Bone marrow (tissue), 2 donors: Measurements from ENCODE around the gene RASSF8.

Experiments used
- DNase-seq, 2 donors: peaks; one replicate each; lab custom pipeline; 2025; lab: John Stamatoyannopoulos, UW

RASSF8 gene, protein sequence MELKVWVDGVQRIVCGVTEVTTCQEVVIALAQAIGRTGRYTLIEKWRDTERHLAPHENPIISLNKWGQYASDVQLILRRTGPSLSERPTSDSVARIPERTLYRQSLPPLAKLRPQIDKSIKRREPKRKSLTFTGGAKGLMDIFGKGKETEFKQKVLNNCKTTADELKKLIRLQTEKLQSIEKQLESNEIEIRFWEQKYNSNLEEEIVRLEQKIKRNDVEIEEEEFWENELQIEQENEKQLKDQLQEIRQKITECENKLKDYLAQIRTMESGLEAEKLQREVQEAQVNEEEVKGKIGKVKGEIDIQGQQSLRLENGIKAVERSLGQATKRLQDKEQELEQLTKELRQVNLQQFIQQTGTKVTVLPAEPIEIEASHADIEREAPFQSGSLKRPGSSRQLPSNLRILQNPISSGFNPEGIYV

DNA sequence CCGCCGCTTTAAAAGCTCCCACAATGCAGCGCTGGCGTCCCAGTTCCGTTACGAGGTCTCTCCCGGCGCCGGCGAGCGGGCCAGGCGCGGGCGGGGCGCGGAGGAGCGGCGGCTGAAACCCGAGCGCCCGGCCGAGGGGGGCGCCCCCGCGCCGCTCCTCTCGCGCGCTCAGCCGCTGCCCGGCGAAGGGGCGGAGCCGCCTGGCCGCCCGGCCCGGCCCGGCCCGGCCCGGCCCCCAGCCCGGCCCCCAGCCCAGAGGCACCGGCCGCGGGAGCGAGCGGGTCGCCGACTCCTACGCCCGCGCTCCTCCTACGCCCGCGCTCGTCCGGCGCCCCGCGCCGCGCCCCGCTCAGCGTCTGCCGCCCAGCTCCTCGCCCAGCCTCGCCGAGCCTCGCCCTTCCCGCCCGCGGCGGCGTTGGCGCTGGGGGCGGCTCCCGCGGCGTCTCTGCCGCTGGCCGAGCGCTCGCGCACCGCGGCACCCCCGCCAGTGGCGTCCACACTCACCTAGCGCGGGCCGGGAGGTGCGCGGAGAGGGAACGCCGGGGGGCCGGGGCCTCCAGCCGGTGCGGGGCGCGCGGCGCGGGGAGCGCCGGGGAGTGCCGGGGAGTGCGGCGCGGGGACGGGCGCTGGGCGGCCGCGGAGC lies at the start of gene RASSF8:
RASSF8 (plus strand) TSS at position 255 of the 643 bp plus-strand sequence. CDS start 96,662 bp downstream, outside the sequence.
- DNase-seq: peak in 1 of 2 donors; percentile 52

DNA sequence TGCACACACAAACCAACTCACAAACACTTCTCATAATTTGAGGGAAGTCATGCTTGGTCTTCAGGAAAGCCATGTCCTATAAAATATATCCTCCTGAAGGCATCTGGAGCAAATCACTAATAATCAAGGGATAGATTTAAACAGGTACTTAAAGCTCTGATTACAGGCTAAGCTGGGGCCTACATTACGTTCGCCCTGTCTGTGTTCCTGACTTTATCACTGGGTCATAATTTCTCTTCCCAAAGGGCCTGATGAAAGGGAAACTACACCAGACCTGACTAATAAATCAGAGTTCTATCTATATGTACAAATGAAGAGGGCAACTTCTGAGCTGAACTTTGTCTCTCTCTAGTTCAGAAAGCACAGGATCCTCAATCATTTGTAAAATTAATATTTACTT lies 43.9 kb upstream of the RASSF8 start:
- no peak for DNase-seq

DNA sequence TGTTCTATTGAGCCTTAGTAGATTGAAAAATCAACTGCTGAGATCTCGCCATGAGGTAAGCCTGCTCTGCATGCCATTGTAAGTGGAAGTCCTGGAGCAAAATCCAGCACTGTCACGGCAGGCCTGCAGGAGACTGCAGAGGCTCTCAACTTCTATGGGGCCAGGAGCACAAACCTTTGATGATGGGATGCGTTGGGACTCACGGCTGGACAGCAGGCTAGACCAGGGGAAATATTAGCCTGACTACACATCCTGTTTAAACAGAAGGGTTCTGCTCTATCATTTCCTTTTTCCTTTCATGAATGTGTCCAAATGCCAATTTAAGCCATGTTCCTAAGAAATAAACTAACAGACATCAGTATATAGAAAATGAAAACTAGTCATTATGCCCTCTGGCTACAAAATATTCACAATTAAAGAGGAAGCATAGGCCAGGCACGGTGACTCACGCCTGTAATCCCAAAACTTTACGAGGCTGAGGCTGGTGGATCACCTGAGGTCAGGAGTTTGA lies 33.9 kb upstream of the RASSF8 start:
- no peak for DNase-seq

DNA sequence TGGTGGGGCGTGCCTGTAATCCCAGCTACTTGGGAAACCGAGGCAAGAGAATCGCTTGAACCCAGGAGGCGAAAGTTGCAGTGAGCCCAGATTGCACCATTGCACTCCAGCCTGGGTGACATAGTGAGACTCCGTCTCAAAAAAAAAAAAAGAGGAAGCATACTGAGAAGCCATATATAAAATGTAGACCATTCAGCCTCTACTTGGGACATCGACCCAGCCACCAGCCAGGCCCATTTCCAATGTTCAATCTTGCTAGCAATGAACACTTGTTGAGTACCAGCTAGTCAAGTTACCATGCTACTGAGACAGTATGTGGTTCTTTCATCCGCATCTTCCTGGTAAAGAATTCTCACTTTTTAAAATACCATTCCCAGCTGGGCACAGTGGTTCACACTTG lies 33.4 kb upstream of the RASSF8 start:
- no peak for DNase-seq

DNA sequence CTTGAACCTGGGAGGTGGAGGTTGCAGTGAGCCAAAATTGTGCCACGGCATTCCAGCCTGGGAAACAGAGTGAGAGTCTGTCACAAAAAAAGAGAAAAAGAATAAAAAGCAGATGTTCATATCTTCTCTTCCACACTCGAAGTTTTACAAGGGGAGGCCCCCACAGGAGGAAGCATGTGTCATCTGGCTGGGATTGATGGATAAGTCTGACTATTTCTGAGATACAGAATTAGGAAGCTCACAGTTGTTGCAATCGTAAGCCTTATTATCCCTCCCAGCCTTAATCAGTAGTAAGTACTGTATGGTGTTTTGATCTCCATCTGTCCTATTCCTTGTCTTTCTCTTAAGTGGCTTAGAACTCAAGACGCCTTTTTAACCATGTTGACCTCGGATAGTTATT lies 31.9 kb upstream of the RASSF8 start:
- DNase-seq: no peak

DNA sequence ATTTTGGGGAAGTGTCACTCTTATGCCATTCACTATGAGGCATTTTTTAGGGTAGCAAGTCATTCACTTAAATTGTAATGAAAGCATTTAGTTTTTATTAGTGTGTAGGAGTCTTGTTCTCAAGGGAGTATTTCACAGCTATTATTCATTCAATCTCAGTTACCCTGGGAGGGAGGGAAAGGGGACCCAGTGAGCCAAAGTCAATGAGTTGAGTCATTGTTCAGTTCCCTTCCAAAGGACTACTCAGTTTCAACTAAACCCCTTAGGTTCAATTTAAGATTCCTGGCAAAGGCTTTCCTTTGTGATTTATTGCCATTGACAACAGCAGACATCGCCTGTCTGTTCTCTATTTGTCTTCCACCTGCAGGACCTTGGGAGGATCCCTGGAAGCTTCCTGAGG lies 29.3 kb upstream of the RASSF8 start:
- DNase-seq: no peak

DNA sequence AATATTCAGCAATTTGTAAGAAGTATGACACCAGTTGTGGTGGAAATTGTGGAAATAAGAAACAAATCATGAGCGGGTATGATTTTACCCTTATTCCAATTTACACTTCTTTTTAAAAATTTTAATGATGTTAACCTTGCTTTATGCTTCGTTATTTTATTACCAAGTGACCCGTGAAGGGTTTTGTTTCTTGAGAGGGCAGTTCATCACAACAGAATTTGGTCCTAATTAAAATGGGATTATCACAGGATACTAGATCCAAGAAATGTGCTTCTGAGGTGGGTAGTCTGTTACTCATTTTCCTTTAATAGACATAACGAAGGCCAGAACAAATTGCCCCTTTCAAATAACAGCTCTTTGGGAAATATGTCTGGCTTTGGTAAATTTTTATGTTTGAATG lies 25.5 kb upstream of the RASSF8 start:
- no peak for DNase-seq

DNA sequence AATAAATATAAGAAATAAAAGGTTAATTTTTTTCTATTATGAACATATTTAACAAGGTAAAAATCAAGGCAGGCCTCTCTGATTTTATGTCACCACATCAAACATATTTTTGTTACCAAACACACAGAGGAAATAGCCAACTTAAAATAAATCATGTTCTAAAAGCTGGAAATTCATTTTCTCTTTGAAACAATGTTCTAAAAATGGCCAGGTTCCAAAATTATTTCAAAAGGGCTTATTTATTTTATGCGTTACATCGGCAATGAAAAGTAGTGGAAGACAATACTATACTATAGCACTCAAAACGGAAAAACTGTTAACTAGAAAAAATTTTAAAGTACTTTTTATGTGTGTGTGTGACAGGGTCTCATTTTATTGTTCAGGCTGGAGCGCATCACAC lies 24.0 kb upstream of the RASSF8 start:
- no peak for DNase-seq

DNA sequence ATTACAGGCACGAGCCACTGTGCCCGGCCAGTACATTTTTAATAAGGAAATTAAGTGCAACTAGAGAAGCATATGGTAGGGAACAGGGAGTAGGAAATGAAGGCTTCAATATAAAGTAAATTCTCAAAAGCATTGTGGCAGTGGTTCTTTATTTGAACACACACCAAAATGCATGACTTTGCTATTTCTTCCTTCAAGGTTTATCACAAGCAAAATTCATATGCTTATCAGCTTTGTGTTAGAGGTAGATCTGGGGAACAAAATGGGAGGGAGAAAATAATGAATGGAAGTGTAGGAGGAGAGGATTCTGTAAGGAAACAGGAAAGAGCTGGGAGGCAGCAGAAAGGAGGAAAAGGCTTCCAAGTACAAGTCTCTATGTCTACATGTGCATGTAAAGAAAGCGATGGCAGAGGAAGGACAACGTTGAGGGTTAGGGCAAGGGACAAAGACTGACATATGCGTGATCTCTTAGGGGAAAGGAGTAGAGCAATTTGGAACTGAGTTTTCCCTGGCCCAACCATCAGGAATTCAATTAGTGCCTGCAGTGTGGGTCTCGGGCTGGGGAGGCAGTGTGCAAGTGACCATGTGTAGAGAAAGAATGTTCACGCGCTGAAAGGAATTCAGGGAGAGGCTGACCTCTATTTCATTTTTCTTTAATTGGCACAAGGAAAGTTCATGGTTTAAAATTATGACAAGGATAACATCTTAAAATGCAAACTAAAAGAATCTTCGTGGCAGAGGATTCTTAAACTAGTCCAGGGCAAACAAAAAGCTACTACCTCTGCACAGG lies 22.9 kb upstream of the RASSF8 start:
- DNase-seq: no peak

DNA sequence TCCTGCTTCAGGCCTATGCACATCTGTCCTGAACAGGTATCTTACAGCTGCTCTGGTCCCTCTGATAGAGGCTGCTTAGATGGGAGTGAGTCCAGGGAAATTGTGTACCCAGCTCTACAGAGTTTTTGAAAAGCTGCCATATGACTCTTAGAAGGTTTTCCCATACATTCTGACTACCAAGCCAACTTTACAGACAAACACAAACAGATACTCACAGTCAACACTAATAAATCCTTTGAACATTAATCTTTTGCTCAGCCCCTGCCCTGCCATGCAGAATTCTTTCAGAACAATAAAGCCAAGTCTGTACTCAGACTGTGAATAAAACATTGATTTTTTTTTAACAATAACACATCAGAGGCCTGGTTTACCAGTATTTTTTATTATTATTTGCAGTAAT lies 21.4 kb upstream of the RASSF8 start:
- no peak for DNase-seq

DNA sequence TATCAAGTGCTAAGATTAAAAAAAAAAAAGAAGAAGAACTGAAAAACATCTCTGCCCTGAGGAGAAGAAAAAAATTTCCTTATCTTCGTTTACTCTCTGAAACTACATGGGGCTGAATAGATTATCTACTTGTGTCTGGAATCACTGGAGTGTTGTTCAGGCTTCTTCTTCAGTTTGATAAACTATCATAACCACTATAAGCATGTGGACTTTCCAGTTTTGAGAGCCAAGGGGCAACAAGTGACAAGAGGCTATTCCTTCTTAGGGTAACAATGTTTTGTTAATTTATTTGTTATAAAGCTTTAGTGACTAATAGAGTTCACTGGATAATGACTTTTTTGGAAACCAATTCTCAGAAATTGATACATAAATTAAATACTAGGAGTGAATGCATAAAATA lies 19.9 kb upstream of the RASSF8 start:
- DNase-seq: no peak

DNA sequence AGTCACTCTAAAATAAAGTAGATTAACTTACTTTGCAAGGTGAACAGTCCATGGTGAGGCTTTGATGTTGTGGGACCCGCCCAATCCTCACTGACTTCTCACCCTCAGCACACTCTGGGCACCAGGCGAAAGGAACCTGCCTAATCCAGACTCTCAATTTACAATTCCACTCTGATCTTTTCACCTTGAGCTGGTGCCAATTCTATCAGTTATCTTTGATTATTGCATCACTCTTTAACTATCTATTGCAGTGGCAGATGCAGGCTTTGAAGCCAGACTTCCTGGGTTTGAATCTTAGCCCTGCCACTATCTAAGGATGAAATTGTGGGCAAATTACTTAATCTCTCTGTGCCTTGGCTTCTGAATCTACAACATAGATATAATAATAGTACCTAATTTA lies 18.9 kb upstream of the RASSF8 start:
- no peak for DNase-seq

DNA sequence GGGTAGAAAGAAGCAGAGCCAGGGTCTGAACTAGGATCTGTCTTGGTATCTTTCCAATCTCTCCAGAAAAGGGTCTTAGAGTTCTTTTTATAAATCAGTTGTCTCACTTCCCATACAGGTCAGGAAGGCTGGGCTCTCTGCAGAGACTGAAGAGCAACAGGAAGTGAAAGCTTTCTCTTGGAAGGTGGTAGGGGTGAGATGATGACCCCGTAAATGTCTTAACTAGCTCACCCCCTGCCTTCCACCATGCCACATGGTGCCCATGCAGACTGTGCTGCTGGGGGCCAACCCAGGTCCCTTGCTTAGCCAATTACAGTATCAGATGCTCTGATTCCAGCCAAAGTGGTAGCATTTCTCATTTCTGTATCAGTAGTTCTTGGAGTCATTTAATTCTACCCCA lies 17.6 kb upstream of the RASSF8 start:
- no peak for DNase-seq

DNA sequence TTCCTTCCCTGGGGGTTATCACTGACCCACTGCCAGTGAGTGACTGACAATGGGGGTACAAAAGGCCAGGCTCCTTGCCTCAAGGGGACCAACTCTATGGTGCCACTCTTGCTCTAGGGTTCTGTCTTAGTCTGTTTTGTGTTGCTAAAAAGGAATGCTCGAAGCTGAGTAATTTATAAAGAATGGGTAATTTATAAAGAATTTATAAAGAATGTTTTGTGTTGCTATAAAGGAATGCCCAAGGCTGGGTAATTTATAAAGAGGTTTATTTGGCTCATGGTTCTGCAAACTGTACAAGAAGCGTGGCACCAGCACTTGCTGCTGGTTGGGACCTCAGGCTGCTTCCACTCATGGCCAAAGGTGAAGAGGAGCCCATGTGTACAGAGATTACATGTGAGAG lies 15.8 kb upstream of the RASSF8 start:
- no peak for DNase-seq

DNA sequence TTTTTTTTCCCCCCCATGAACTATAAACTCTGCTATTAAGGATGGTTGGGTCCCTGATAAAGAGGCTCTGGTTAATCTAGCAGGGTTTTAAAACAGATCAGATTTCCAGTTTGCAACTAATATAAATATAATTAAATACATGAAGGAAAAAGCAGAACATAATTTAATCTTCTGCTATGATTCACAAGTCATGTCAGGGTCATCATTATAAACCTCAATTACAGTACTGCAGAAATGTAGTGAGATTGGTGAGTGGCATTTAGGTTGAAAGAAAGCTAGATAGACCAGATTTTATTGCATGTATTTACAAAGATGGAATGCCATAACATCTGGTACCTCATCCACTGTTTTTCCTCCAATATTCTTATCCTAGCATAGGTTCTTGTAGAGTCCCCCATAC lies 14.5 kb upstream of the RASSF8 start:
- DNase-seq: no peak

DNA sequence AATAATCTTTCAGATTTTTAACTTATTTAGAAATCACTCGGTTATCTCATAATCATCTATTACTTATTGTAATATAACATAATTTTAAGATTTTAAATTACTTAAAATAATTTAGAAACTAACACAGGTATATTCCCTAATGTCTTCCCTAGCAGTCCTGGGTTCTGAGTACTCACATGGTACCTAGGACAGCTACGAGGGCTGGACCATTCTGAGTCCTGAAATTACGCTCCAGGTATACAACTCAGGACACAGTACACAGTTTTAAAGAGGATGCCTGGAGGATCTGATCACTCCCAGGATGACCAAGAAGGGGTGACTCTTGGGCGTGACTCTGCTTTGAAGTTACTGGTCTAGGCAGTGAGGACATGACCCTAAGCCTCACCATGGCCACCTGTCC lies 9.1 kb upstream of the RASSF8 start:
- DNase-seq: no peak

DNA sequence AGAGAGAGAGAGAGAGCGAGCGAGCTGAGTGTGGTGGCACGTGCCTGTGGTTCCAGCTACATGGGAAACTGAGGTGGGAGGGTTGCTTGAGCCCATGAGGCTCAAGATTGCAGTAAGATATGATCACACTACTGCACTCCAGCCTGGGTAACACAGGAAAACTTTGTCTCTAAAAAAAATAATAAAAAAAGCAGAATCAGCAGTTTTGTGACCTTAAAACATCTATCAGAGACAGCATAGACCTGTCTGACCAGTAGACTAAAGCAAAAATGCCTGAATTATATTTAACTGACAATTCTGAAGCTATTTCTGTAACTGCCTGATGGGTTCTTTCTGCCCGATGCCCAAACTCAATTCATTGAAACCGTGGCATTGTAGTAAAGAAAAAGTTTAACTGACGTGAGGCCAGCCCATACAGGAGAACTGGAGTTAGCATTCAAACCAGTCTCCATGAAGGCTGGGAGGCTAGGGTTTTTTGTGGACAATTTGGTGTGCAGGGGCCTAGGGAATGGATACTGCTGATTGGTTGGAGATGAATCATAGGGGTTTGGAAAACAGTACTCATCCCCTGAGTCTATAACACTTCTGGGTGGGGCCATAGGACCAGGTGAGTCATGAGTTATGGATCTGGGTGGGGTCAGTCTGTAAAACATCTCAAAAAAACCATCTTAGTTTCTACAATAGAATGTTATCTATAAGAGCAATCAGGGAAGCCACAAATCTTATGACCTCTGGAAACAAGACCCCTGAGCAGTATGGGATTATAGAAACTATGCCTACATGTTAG lies 8.0 kb upstream of the RASSF8 start:
- DNase-seq: no peak

DNA sequence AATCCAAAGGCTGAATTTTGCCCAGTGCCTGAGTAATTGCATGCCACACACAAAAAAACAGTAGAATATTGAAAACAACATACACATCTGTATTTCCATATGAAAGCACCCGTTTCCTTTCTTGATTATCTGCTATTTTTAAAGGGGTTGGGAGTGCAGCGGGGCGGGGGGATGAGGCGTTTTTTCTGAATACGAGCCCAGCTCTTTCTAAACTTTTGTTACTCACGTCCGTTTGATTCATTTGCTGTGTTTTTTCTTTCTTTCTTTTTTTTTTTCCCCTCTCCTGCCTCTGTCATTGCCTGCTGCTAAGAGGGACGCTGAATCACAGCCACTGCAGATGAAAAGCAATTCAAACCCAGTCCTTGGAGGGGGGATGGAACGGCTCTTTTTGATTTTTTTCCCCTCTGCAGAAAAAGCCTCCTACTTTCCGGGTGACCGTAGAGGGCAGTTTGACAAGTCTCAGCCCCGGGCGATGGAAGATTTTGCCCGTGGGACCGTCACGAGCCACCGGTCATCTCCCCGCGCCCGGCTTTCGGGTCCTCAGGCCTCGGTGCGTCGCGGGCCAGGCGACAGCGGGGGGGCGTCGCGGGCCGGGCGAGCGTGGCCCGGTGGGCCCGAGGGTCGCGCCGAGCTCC lies 572 bp upstream of the RASSF8 start:
- DNase-seq: peak in 1 of 2 donors; percentile 52

DNA sequence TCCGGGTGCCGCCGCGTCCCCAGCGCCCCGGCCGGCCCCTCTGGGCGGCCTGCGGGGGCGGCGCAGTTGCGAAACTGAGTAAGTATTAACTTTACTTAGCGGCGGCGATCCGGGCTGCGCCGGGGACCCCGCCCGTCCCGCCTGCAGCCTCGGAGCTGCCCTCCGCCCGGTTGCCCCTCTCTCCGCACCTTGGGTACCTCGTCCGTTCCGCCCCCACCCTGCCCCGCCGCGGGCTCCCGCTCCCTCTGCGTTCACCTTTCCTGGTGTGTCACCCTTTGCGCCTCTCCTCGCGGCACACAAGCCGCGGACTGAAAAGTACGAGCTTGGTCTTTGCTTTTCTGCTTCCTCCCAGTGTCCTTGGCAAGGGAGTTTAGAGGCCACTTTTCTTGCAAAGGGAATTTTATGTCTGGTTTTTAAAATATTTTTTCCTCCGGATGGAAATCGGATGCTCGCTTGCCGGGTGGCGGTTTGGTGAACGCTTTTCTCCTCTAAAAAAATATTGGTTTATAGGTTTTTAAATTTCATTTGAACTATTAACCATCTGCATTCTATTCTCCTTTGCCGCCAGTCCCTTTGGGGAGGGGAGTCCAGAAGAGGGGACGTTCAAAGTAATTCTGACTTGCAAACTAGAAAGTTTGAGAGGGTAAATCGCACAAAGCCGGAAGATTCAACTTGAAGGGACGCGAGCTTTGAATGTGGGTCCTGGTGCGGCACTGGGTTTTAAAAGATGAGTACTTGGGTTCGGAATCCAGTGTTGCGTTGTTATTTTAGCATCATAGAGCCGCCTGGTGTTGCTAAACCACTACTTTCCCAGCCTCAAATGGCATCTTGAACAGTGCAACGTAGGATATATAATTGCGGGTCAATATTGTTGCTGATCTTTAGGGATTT lies 834 bp downstream of the RASSF8 start:
- DNase-seq: peak in 1 of 2 donors; percentile 22

DNA sequence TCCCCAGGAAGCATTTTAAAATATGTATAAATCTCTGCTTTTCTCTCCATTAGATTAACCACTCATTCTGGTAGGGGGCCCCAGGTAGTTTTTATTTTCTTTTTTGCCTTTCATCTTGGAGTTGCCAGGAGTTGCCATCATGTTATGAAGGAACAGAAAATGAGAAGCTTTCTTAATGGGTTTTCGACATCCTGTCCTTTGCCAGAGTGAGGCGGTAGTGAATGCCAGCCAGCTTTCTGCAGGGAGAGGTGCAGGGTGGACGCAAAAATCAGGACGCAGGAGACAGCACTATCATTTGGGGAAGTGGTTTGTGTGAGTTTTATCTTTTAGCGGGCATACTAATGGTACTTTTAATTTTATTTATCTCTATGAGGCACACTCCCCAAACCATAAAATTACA lies 1.7 kb downstream of the RASSF8 start:
- DNase-seq: no peak
